22Rv1 (cell line): Measurements from ENCODE around the gene APBA1.

Source experiments
- ZFX ChIP-seq: fragments of 450-650 bp; IDR thresholded peaks from 2 replicates; pipeline ENCODE4 v1.6.1; 2017; ENCODE audit warnings: antibody characterized with exemption, borderline replicate concordance
- TF ChIP-seq, protein P1 (sequence below): fragments of 450-650 bp; IDR thresholded peaks from 2 replicates; pipeline ENCODE4 v1.5.1; 2017; ENCODE audit warnings: mild to moderate bottlenecking

DNA sequence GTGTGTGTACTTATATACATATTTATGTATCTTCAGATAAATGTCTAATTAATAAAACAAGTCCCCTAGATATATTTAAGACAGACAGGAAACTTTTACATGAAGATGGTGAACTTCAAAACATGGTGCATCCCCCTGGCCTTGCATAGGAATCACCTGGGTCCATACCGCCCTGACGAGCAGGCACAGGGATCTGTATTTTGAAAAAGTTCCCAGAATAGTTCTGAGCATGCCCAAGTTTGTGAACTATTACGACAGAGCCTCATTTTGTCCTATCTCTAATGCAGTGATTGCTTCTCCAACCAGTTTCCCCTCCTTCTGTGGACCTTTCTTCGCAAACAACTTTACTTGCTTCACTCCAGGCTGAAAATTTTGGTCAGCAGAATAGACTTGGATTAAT is 98.1 kb downstream of the APBA1 start:
- TF ChIP-seq, protein P1, sequence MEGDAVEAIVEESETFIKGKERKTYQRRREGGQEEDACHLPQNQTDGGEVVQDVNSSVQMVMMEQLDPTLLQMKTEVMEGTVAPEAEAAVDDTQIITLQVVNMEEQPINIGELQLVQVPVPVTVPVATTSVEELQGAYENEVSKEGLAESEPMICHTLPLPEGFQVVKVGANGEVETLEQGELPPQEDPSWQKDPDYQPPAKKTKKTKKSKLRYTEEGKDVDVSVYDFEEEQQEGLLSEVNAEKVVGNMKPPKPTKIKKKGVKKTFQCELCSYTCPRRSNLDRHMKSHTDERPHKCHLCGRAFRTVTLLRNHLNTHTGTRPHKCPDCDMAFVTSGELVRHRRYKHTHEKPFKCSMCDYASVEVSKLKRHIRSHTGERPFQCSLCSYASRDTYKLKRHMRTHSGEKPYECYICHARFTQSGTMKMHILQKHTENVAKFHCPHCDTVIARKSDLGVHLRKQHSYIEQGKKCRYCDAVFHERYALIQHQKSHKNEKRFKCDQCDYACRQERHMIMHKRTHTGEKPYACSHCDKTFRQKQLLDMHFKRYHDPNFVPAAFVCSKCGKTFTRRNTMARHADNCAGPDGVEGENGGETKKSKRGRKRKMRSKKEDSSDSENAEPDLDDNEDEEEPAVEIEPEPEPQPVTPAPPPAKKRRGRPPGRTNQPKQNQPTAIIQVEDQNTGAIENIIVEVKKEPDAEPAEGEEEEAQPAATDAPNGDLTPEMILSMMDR, result no peak
- no peak for TF ChIP-seq ZFX
